HS-27A (cell line): ENCODE measurements around the gene MAFG.
A peak's percentile ranks its signal among the peaks of the same experiment; 100 is the strongest.

Experiments used
- DNase-seq: peaks from one replicate; pipeline ENCODE4 v3.0.0-alpha.2; 2012; ENCODE audit warnings: low read depth, missing footprints

Gene MAFG

DNA sequence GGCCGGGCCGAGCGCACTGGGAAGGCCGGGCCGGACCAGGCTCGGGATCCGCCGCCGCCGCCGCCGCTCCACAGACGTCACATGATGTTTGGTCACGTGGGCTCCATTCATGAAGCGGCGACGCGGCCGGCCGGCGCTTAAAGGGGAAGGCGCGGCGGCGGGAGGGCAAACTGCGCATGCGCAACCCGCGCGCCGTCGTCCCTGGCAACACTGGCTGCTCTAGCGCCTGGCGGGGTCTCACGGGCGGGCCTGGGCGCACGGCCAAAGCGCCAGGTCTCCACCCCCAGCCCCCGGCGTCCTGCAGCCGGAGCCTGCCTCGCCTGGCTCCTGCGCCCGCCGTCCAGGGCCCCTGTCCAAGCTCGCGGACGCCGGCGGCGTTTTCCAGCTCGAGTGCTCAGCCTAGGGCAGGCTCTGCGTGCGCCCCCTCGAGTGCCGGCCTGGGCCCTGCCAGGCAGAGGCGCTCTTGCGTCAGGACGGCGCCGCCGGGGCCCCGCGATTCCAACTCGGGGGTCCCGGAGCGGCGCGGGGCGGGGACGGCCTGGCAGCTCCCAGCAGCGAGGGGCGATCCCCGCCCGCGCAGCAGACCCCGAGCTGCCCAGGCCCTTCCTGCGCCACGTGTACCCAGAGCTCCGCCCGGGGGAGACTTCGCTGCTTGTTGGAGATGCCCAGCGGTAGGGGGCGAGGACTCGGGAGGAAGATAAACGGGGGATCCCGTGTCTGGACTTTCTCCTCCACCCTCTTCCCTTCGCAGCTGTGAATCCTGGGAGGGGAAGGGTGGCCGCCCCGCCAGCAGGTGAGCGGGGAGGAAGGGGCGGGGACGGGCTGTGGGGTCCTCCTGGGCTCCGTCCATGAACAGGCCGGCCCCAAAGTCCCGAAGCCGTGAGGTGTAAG lies at the start of gene MAFG:
Gene MAFG (minus strand): TSS at position 83 of the 891 bp plus-strand sequence. CDS start 4,550 bp downstream, outside the sequence.
- DNase-seq, result peak; percentile 41

DNA sequence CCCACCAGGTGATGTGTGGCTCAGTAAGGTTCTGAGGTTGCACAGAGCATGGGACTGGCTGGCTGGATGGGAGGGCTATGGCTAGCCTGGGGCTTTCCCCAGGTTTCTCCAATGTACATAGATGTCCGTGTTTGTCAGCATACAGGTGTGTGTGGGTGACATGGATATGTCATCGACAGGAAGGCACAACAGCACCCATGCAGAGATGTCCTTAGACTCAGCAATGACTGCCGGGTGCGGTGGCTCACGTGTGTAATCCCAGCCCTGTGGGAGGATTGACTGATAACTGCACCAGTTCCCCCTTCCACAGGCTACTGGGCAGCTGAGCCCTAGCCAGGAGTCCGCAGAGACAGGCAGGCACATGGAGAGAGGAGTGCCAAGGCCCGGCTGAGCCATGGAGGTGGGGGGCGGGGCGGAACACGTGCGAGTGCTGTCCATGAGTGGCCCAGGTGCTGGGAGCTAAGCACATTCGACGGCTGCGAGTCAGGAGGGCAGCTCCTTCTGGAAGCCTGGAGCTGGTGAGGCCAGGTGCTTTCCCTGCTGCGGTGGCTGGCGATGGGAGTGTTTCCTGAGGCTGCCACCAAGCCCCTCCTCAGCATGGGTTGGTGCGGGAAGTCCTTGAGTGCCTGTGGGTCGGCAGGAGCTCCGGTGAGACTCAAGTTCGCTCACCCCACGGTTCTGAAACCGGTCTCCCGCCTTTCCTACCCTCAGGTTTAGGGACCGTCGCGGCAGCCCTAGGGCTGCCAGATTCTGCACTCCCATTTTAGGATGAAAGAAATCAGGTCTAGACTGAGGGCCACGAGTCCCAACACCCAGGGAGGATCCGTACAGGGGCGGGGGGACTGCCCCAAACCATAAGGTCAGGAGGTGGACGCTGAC lies 49.0 kb upstream of the MAFG start:
- no peak for DNase-seq

DNA sequence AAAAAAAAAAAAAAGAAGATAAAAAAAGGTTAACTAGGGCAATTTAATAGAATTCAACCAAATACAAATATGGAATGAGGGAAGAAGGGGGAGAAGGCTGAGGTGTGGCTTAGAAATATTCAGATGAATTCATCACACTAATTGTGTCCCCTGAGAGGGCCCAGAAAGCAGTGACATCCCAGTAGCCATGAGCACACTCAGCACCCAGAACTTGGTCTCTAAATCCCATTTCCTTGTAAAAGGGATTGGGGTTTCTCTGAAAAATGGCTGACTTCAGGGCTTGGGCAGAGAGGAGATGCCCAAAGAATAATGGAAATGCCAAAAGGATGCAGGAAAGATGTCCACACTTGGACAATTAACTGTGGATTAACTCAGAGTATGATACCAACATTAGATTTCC lies 45.9 kb upstream of the MAFG start:
- no peak for DNase-seq

DNA sequence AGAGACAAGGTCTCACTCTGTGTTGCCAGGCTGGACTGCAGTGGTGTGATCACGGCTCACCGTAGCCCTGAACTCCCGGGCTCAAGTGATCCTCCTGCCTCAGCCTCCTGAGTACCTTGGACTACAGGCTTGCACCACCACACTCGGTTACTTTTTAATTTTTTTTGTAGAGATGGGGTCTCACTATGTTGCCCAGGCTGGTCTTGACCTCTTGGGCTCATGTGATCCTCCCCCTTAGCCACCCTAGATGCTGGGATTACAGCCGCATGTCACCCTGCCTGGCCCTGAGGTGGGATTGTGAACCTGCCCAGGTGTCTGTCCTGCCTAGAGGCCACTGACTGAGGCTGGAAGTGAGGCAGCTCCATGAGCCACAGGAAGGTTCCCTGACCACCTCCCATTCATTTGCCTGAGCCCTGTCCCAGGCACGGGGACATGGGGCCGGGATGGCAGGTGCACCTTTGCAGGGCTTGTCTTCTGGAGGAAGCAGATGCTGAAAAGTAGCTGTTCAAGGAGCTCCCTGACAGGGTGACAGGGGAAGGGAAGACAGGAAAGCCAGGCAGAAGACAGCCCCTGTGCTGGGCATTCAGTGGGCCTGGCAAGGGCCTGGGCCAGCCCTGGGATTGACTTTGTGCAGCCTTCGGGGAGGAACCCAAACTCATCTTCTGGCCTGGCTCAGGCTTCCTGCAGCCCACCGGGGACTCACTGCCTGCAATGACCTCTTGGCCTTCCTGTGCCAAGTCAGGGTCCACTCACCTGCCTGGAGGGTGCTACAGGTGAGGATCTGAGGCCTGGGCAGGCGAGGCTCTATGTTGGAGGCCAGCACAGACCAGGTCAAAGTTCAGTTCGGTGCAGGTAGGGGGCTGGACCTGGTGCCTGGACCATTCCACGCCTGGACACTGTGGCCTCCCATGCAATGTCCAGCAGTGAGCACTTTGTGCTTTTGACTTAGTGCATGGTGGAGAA lies 41.6 kb upstream of the MAFG start:
- no peak for DNase-seq

DNA sequence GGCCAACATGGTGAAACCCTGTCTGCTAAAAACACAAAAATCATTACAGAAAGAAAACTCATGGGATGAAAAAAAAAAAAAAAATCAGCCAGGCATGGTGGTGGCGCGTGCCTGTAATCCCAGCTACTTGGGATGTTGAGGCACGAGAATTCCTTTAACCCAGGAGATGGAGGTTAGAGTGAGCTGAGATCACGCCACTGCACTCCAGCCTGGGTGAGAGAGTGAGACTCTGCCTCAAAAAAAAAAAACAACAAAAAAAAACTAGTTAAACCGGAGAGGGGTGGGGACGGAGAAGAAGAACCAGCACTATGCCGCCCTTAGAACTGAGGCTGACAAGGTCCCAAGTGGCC lies 40.8 kb upstream of the MAFG start:
- DNase-seq, result no peak

- DNase-seq, result no peak
Measured at GRCh38 chr17:81967533-81968395, 40.2 kb upstream of the MAFG start.

DNA sequence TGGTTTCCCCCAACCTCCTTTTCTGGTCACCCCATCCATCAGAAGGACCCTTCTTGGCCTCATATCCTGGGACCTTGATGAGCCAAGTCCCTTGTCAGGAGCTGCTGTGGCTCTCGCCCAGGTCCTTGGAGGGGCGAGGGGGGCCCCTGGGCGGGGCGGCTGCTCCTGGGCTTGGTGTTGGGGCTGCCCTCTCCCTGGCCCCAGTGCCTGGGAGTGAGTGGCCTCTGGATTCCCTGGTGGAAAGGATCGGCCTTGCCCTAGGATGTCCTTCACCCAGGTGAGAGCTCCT lies 39.7 kb upstream of the MAFG start:
- no peak for DNase-seq

DNA sequence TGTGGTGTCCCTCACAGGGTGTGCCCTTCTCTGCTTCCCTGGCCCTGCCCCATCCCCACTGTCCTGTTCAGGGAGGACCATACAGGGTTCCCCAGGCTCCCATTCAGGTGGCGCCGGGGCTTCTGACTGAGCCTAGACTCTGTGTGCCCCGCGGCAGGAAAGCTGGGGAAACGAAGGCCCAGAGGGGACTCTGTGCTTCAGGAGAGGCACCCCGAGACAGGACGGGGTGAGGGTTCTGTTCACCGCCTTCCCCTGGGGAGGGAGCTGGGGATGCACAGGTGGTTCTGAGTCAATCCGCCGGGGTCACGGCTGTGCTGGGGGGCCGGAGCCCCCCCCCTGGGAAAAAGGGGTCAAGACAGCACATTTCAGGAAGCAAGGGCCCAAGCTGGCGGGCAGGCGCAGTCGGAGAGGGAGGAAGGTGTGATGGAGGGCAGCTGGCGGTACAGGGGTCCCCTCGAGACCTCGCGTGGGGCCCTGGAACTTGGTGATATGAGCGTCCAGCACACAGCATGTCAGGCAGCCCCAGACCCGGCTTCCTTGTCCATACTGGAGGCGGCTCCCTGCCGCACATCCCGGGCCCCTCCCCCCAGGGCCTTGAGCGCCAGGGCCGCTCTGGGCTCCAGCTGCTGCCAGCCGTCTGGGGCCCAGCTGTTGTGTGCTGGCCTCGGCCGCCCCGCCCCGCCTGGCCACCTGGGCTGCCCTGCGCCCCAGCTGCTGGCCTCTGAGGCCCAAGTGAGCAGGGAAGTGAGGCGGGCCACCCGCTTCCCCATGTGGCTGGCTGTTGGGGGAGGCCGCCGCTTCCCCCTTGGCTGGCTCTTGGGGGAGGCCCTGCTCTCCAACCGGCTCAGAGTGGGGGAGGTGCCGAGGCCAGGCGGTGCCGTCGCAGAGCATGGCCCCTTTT lies 39.1 kb upstream of the MAFG start:
- no peak for DNase-seq

GRCh38 chr17:81964081-81964849 lies 36.7 kb upstream of the MAFG start:
- no peak for DNase-seq

GRCh38 chr17:81962499-81963441 lies 35.2 kb upstream of the MAFG start:
- no peak for DNase-seq

- no peak for DNase-seq
Measured at GRCh38 chr17:81961521-81962498, 34.3 kb upstream of the MAFG start.

DNA sequence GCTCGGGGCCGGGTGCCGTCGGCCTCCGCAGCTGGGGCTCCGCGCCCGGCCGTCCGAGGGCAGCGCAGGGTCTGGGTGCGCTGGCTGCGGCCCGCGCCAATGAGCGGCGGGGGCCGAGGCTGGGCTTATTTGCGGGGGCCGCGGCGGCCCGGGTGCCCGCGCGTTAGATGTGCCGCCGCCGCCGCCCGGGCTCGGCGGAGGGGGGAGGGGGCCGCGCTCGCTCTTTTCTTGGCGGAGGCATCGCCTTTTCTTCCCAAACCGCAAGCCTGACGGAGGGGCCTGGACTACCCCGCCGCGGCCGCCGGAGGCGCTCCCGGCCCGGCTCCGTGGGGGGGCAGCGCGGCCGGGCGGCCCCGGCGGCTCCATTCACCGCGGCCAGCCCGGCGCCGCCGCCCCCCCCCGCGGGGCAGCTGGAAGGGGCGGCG lies 33.6 kb upstream of the MAFG start, which contains the start of gene NOTUM:
Gene NOTUM (minus strand): TSS at position 101 of the 425 bp plus-strand sequence. CDS start 278 bp downstream, outside the sequence.
- DNase-seq, result no peak

- DNase-seq, result no peak
Measured at GRCh38 chr17:81960130-81960958, 32.8 kb upstream of the MAFG start.

GRCh38 chr17:81959362-81960129 lies 32.0 kb upstream of the MAFG start:
- DNase-seq, result no peak
